ENCODE measurements around the gene GLP2R.
"Not testable (repeated sequence)": the region's sequence is repeated elsewhere in the genome, so short reads cannot be mapped to it uniquely, and the experiment has no call there.

GLP2R gene, protein sequence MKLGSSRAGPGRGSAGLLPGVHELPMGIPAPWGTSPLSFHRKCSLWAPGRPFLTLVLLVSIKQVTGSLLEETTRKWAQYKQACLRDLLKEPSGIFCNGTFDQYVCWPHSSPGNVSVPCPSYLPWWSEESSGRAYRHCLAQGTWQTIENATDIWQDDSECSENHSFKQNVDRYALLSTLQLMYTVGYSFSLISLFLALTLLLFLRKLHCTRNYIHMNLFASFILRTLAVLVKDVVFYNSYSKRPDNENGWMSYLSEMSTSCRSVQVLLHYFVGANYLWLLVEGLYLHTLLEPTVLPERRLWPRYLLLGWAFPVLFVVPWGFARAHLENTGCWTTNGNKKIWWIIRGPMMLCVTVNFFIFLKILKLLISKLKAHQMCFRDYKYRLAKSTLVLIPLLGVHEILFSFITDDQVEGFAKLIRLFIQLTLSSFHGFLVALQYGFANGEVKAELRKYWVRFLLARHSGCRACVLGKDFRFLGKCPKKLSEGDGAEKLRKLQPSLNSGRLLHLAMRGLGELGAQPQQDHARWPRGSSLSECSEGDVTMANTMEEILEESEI

GRCh38 chr17:9825641-9826150, at the start of gene GLP2R:
GLP2R (plus strand) TSS chr17:9825924; CDS start chr17:9826064, 140 bp downstream.
- FAIRE-seq (no peak), DNase-seq (ENCODE audit: low spot score) (no peak)

DNA sequence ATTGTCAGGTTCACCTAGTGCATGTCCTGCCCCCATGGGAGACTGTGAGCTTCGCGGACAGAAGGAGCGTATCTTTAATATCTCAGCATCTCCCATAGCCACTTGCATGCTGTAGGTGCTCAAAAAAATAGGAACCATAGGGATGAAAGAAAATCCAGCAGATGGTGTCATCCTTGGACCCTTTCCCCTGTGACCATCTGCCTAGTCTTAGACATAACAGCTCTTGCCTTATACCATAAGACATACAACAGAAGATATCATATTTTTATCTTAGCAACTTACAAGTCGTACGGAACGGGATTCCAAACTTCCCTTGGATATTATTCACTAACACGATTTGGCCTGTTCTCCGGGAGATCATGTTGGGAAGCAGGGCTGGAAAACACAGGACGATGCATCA, 48.8 kb upstream of the GLP2R start:
- FAIRE-seq (no peak), DNase-seq (ENCODE audit: low spot score) (no peak)

GRCh38 chr17:9780552-9780951, 45.2 kb upstream of the GLP2R start:
- DNase-seq (ENCODE audit: low spot score): no peak
- no peak for FAIRE-seq

- no peak for FAIRE-seq
- no peak for DNase-seq (ENCODE audit: low spot score)
These were observed 42.7 kb upstream of the GLP2R start for GRCh38 chr17:9783050-9783449.

DNA sequence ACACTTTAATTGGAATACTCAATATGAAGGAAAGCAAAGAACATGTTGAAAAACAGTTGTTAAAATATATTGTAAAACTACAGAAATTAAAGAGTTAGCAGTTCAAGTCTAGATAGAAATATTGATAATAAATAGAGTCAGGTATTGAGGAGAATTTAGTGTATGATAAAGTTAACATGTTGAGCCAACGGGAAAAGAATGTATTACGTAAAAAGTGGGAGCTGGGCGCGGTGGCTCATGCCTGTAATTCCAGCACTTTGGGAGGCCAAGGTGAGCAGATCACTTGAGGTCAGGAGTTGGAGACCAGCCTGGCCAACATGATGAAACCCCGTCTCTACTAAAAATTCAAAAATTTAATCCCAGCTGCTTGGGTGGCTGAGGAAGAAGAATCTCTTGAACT, 42.3 kb upstream of the GLP2R start:
- not testable (repeated sequence) for DNase-seq (ENCODE audit: low spot score); FAIRE-seq

GRCh38 chr17:9784544-9784943, 41.2 kb upstream of the GLP2R start:
- DNase-seq (ENCODE audit: low spot score) (no peak), FAIRE-seq (no peak)

DNA sequence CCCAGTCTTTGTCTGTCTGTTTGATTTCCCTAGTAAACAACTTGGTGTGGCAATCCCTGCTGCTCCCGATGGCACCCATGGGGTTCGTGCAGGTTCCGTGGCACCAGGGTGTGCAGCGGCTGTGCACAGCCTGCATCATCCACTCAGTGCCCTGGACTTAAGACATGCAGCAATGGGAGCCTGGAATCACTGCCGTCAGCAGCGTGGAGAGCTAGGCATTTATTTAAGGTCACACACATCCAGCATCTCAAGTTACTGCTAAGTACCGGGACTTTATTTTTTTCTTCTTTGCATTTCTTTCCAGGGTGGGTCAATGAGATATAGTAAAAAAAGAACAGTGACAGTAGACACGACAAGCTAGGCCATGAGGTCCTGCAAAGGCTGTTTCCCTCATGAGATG, 37.1 kb upstream of the GLP2R start:
- FAIRE-seq: no peak
- no peak for DNase-seq (ENCODE audit: low spot score)

DNA sequence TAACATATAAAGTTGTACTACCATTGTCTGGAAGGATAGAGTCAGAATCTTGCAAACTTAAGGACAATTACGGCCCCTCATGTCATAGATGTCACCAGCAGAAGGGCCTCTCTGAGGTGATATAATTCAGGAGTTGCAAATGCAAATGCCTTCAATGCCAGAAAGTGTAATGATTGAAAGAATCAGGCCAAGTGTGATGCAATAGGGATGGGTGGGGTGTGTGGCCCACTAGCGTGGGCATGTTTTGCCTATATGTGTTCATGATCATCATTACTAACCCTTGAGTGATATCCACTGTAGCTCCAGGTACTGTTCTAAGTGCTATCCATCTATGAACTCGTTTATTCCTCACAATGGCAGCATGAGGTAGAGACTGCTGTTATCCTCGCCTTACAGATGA, 35.4 kb upstream of the GLP2R start:
- FAIRE-seq (no peak), DNase-seq (ENCODE audit: low spot score) (no peak)

DNA sequence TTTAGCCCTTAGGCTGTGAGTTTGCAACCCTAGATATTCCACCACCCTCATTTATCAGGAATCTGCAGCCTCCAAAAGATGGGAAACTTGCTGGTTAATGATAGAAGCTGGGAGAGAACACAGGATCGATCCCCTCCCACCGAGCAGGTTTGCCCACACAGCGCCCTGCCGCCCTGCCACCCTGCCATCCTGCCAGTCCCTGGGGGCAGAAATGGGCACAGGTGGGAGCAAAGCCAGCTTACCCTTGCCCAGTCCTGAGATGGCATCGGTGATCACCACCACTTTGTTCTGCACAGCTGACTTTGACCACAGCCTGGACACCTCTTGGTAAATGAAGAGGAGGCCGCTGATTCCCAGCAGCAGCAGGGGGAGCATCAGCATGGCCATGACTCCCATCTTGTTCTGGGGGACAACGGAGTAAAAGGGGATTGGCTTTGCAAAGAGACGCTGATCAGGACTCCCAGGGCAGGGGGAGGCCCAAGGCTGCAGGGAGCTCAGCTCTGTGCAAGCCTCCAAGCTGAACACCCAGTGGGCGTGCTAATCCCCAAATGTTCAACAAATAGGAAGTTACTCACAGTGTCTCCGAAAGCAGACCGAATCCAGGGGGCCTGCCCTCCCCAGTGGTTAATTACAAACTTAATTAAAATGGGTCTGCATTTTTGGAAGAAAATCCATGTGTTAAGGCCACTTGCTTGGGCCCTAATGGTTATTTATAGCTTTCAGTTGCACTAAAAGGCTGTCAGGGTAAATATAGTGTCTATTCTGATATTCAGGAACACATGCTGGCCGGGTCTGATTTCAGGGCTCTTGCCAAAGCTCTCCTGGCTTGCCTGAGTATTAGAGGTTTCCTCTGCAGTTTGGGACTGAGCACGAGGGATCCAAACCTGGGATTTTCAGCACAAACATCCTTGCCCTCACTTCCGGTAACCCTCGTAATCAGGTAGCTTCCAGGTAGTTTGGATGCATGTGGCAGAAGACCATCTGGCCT, 34.5 kb upstream of the GLP2R start, which contains the start of gene DHRS7C:
DHRS7C (minus strand) TSS at position 704 of the 988 bp plus-strand sequence; CDS start at position 396, 308 bp downstream.
- FAIRE-seq (no peak), DNase-seq (ENCODE audit: low spot score) (no peak)

GRCh38 chr17:9792181-9792840, 33.4 kb upstream of the GLP2R start:
- FAIRE-seq: no peak
- DNase-seq (ENCODE audit: low spot score): no peak

- DNase-seq (ENCODE audit: low spot score) (no peak), FAIRE-seq (no peak)
These were observed 27.7 kb upstream of the GLP2R start for GRCh38 chr17:9798008-9798407.

GRCh38 chr17:9798724-9799123, 27.0 kb upstream of the GLP2R start:
- FAIRE-seq (no peak), DNase-seq (ENCODE audit: low spot score) (no peak)

DNA sequence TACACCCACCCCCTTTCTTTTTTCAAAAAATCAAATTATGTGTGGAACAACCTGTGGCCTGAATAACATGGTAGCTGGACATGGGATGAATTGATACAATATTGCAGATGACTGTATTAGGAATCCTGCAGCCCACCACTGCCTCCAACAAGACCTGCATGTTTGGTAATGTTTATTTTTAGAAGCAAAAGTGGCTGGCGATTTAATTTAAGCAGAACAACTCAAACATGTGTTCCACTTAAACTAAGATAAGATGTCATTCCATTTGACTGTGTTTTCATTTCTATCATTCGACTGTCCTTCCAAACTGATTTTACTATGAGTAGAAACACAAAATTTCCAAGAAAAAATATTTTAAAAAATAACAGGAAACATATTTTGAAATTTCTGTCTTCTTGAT, 24.2 kb upstream of the GLP2R start:
- FAIRE-seq (no peak), DNase-seq (ENCODE audit: low spot score) (no peak)

DNA sequence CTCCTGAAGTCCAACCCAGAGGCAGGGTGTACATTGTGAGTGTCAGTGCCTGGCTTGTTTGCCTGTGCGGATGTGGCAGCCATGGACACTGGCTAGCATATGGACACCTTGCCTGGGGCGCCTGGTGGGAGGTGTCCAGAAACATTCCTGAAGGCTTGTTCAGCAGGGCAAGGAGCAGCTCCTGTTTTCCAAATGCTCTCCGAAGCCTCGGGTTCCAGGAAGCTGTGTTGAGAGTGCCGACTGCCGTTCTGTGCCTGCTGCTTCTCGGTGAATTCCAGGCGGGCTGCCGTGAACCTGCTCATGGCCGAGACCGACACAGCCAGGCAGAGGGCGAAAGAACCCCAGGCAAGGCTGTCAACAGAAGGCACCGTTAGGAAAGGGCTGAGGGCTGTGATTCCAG, 23.4 kb upstream of the GLP2R start:
- FAIRE-seq: no peak
- no peak for DNase-seq (ENCODE audit: low spot score)

DNA sequence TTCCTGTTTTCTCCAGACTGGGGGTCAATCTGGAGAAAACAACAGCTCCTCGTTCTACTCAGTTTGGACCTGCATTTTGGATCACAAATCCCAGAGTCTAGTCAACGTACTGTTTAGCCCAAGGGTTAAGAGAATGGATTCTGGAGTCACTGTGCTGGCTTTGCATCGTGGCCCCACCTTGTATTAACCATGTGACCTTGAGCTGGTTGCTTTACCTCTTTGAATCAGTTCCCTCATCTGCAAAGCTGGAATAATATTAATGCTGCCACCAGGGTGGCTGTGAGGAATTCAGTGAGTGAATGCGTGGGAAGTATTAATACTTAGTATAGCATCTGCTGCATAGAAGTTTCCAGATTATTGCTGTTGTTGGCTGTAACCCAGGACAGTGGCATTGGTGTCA, 23.0 kb upstream of the GLP2R start:
- no peak for FAIRE-seq

GRCh38 chr17:9805769-9806168, 20.0 kb upstream of the GLP2R start:
- DNase-seq (ENCODE audit: low spot score) (no peak), FAIRE-seq (no peak)

More for the DNA sequence above, 23.0 kb upstream of the GLP2R start:
- no peak for DNase-seq (ENCODE audit: low spot score)

GRCh38 chr17:9806699-9807098, 19.0 kb upstream of the GLP2R start:
- FAIRE-seq (no peak), DNase-seq (ENCODE audit: low spot score) (no peak)

GRCh38 chr17:9809409-9809808, 16.3 kb upstream of the GLP2R start:
- DNase-seq (ENCODE audit: low spot score): no peak
- no peak for FAIRE-seq

DNA sequence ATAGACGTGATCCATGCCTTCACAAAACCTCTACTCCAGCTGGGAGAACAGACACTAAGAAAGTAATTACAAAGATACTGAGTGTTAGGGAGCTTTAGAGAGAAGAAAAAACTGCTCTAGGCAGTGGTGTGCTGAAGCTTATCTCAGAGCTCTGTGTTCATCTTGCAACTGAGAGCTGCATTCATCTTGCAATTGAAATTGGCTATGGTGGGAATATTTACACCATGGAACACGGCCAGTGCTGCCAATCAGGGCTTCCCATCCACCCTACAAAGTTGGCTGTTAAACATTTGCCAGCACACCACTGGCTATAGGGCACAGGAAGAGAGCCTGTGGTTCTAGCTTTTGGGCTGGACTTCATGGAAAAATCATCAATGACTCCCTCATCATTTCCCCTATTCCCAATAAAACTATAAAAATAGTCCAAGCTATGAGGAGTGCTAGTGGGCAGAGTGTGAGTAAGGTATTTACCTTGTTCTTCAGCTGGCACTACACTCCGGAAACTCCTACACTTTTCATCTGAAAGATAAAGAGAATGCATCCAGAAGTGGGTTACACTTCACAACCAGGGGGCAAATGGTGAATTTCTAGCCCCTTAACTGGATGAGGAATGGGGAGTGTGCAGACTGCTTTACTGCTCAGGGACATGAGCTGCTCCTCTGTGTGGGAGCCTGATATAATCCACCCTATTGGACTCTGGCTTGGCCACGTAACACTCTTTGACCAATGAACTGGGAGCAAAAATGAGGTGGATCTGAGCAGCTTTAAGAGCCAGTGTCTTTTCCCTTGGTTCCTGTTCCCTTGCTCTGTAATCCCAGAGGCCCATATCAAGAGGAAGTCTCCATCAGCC, 15.4 kb upstream of the GLP2R start:
- no peak for FAIRE-seq
- DNase-seq (ENCODE audit: low spot score): no peak

- FAIRE-seq: no peak
- DNase-seq (ENCODE audit: low spot score): peak; percentile 14
These were observed 14.6 kb upstream of the GLP2R start for GRCh38 chr17:9811086-9811485.

All from RCC 7860 (cell line).